B cell (primary cell): ENCODE results near the gene PSMD5. TPM values are rescaled to one million over a fixed set of nuclear protein-coding genes. Genes with fewer than 3 reads are reported as not detected.

ENCODE experiments used
- ATAC-seq: fragments of 200-7000 bp; cut with Tn5 transposase; one replicate; pipeline ENCODE4 v1.10.0; 2021; ENCODE audit warnings: low read depth, mild to moderate bottlenecking, moderate number of reproducible peaks, moderate library complexity
- CTCF ChIA-PET: fragments of 350-600 bp; sonication (Branson Sonifier 250); formaldehyde crosslinking; loops from one replicate; lab custom pipeline; 2021; ENCODE audit warnings: antibody characterized with exemption, inconsistent platforms; lab: Charles Lee
- POLR2A ChIA-PET: fragments of 350-600 bp; sonication (Branson Sonifier 250); formaldehyde crosslinking; loops from one replicate; lab custom pipeline; 2021; ENCODE audit warnings: antibody characterized with exemption; lab: Charles Lee
- DNase-seq: peaks from one replicate; pipeline ENCODE4 v3.0.0; 2013
- H2AFZ ChIP-seq: 2 replicates; pipeline ENCODE4 v1.6.1; 2012; ENCODE audit warnings: mild to moderate bottlenecking, low read depth, low read length; ENCODE audit not compliant: insufficient read depth, poor library complexity, severe bottlenecking
- H3K27ac ChIP-seq, 2 donors: 1 replicate in 1 of 2; 2 replicates in 1 of 2; pipeline ENCODE4 v1.5.1; 2012 to 2013; ENCODE audit warnings: low read length in 2 of 2, mild to moderate bottlenecking in 2 of 2, moderate library complexity in 1 of 2
- H3K27me3 ChIP-seq, 4 experiments: fragments of 200-600 bp in 1 of 4; sonication (generic) in 1 of 4; replicated peaks in 1 of 4; 1 replicate in 2 of 4; 2 replicates in 2 of 4; pipeline versions ENCODE4 v1.6.1 to v1.7.0; 2013 to 2016; ENCODE audit warnings: low read length in 3 of 4, mild to moderate bottlenecking in 2 of 4, mixed read lengths in 1 of 4, moderate library complexity in 1 of 4; ENCODE audit not compliant: insufficient read depth in 4 of 4, control insufficient read depth in 3 of 4; ENCODE audit errors: control extremely low read depth in 1 of 4
- H3K36me3 ChIP-seq, 2 experiments: replicated peaks in 1 of 2; 1 replicate in 1 of 2; 2 replicates in 1 of 2; pipeline versions ENCODE4 v1.6.1 to v1.7.1; 2013; ENCODE audit warnings: low read length in 1 of 2; ENCODE audit not compliant: insufficient read depth in 2 of 2, control insufficient read depth in 1 of 2; ENCODE audit errors: control extremely low read depth in 1 of 2, extremely low read depth in 1 of 2
- H3K4me1 ChIP-seq, 2 donors: fragments of 200-600 bp in 1 of 2; sonication (generic) in 1 of 2; 1 replicate in 1 of 2; 2 replicates in 1 of 2; pipeline versions ENCODE4 v1.5.1 to v1.6.1; 2013 to 2017; ENCODE audit warnings: low read length in 2 of 2; ENCODE audit not compliant: control insufficient read depth in 2 of 2, insufficient read depth in 2 of 2
- H3K4me2 ChIP-seq: replicated peaks from 2 replicates; pipeline ENCODE3; 2012; ENCODE audit warnings: mild to moderate bottlenecking, low read depth, low read length; ENCODE audit not compliant: poor library complexity, severe bottlenecking
- H3K4me3 ChIP-seq, 5 experiments: fragments of 200-600 bp in 1 of 5; sonication (generic) in 1 of 5; 1 replicate in 3 of 5; 2 replicates in 2 of 5; pipeline versions ENCODE4 v1.5.1 to v1.7.0; 2011 to 2016; ENCODE audit warnings: low read length in 4 of 5, mild to moderate bottlenecking in 4 of 5, low read depth in 2 of 5, control low read depth in 1 of 5, moderate library complexity in 1 of 5; ENCODE audit not compliant: insufficient read depth in 1 of 5; ENCODE audit errors: control extremely low read depth in 1 of 5, extremely low read depth in 1 of 5
- H3K79me2 ChIP-seq: fragments of 200-600 bp; sonication (generic); one replicate; pipeline ENCODE4 v1.6.0; 2016; ENCODE audit warnings: low read length; ENCODE audit not compliant: control insufficient read depth, insufficient read depth
- H3K9ac ChIP-seq: fragments of 200-600 bp; sonication (generic); 2 replicates; pipeline ENCODE4 v1.6.1; 2017; ENCODE audit warnings: mild to moderate bottlenecking, low read length, moderate library complexity
- H3K9me3 ChIP-seq, 3 donors: one replicate each; pipeline versions ENCODE4 v1.6.1 to v1.7.1; 2013; ENCODE audit warnings: low read length in 2 of 3; ENCODE audit not compliant: control insufficient read depth in 2 of 3, insufficient read depth in 1 of 3; ENCODE audit errors: control extremely low read depth in 1 of 3
- H4K20me1 ChIP-seq: 2 replicates; pipeline ENCODE4 v1.6.0; 2012; ENCODE audit warnings: mild to moderate bottlenecking, low read length; ENCODE audit not compliant: insufficient read depth, control insufficient read depth, poor library complexity, severe bottlenecking
- H3K27ac Mint-ChIP-seq: one replicate; pipeline ENCODE4 v1.8.0; 2021; ENCODE audit warnings: mixed read lengths
- H3K27me3 Mint-ChIP-seq: one replicate; pipeline ENCODE4 v1.8.0; 2021; ENCODE audit warnings: mixed read lengths
- H3K4me1 Mint-ChIP-seq: one replicate; pipeline ENCODE4 v1.8.0; 2021; ENCODE audit warnings: mixed read lengths
- H3K4me3 Mint-ChIP-seq: one replicate; pipeline ENCODE4 v1.8.0; 2021; ENCODE audit warnings: mixed read lengths
- H3K9me3 Mint-ChIP-seq: one replicate; pipeline ENCODE4 v1.8.0; 2022; ENCODE audit warnings: mixed read lengths; ENCODE audit not compliant: insufficient read depth
- EZH2 ChIP-seq: IDR thresholded peaks from 2 replicates; pipeline ENCODE4 v1.6.1; 2012; ENCODE audit warnings: borderline replicate concordance, low read depth, mild to moderate bottlenecking, moderate library complexity, low read length; ENCODE audit not compliant: insufficient read depth, poor library complexity, severe bottlenecking
- WGBS: methylation state at CpG from one replicate; pipeline ENCODE4 v1.1.5; 2013; ENCODE audit warnings: missing lambda C conversion rate; ENCODE audit not compliant: insufficient coverage; 5-methylcytosine and 5-hydroxymethylcytosine counted together
- intact Hi-C: fragments of 100-400 bp; cut with micrococcal nuclease; formaldehyde crosslinking; loops from one replicate; pipeline ENCODE4 v1.10.0; 2022
- polyA plus RNA-seq: library from polyadenylated mRNA; depleted of rRNA; stranded (reverse); fragments of >200 nt; gene quantifications from 2 replicates; pipeline ENCODE4 v1.2.3, GENCODE V29; 2012
- total RNA-seq, 2 donors: library from RNA; stranded (reverse); fragments of 120-200 nt in 1 of 2; gene quantifications; 1 replicate in 1 of 2; 2 replicates in 1 of 2; pipeline versions ENCODE4 v1.2.3 to v1.2.4, GENCODE V29; 2013 to 2022
- TF ChIP-seq, protein P1 (sequence below): fragments of 200-600 bp; IDR thresholded peaks from one replicate; pipeline ENCODE4 v1.8.0; 2022; ENCODE audit warnings: antibody characterized with exemption, mild to moderate bottlenecking

The PSMD5 gene
- total and polyA plus RNA-seq, 2 donors (not counting 1 experiment from before 2014, with no cell fraction given), result 7.4 to 25.3 TPM

DNA sequence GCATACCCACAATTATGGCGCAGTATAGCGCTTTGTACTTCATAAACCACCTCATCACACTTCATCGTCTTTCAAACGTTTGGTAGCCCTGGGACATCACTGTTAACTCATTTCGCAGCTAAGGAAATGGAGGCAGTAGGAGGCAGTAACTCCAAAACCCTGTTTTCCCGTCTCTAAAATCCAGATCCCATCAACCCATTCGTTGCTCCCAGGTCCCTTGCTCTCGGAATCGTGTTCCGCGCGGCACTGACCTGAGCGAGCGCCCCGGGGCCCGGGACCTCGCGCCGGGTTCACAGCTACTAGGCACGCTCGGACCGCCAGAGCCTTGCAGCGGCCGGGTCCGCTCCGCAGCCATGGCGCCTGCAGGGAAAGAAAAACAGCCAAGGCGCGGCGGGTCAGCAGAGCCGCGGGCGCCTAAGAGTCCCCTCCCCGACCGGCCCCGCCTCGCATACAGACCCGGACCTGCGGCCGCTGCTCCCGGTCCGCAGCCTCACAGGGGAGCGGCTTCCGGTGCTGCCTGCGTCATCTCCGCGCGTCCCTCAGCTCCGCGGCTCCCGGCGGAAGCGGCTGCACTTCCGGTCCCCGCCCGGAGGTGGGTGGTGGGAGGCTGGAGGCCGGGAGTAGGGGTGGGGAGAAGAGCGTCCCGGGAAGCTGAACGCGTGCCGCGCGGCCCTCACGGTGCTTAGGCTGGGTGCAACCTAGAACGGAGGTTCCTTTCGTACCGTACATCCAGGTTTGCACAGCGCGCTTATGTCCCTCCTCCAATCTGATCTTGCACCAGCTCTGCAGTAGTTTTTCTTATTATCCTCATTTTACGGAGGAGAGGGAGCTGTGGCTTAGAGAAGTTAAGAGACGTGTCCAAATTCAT, 49.6 kb downstream of the PSMD5 start, which contains the start of gene FBXW2:
FBXW2 (minus strand) TSS at position 519 of the 868 bp plus-strand sequence. CDS start 5,158 bp downstream, outside the sequence.
- POLR2A ChIA-PET, result interaction anchor here (0.7 to 1.8 kb wide), 5 partner anchors 37 to 409 kb away, joined by 3 to 5 read pairs (median 4); partner anchors contain the start of genes PSMD5 and RAB14
- DNase-seq, result peak; percentile 88

More for the DNA sequence above, 49.6 kb downstream of the PSMD5 start, which contains the start of gene FBXW2:
- H3K4me3 Mint-ChIP-seq, result peak within 1 kb of the TSS; percentile 92
- peaks cover 18 to 25% of the 10 kb centered on the region in 2 donors for H3K4me1 ChIP-seq
- peak within 1 kb of the TSS; percentile 92 for H3K27ac Mint-ChIP-seq
- H3K9me3 ChIP-seq, result no peaks in the 10 kb centered on the region
- no peaks in the 10 kb centered on the region for H3K27me3 Mint-ChIP-seq
- peak within 1 kb of the TSS; percentile 77 to 87 for H3K27ac ChIP-seq
- CTCF ChIA-PET, result interaction anchor here (0.7 to 2.1 kb wide), 10 partner anchors 13 to 511 kb away, joined by 3 to 11 read pairs (median 4); no protein-coding TSS in a partner anchor
- no peaks in the 10 kb centered on the region for H3K9me3 Mint-ChIP-seq
- H2AFZ ChIP-seq, result peak within 1 kb of the TSS; percentile 78
- H3K79me2 ChIP-seq, result peaks cover 56% of the 10 kb centered on the region
- WGBS, result under 1% methylated on average over 69 of the region's 72 CpGs
- H3K9ac ChIP-seq, result peak within 1 kb of the TSS; percentile 91
- no peaks in the 10 kb centered on the region for H3K27me3 ChIP-seq
- intact Hi-C loops, result loop anchor here (1.0 to 5.0 kb wide), 6 partner anchors 50 to 574 kb away; partner anchors contain the start of gene MEGF9
- H3K36me3 ChIP-seq, result peaks cover 1 to 24% of the 10 kb centered on the region in 2 experiments
- TF ChIP-seq EZH2, result no peak
- TF ChIP-seq, protein P1, sequence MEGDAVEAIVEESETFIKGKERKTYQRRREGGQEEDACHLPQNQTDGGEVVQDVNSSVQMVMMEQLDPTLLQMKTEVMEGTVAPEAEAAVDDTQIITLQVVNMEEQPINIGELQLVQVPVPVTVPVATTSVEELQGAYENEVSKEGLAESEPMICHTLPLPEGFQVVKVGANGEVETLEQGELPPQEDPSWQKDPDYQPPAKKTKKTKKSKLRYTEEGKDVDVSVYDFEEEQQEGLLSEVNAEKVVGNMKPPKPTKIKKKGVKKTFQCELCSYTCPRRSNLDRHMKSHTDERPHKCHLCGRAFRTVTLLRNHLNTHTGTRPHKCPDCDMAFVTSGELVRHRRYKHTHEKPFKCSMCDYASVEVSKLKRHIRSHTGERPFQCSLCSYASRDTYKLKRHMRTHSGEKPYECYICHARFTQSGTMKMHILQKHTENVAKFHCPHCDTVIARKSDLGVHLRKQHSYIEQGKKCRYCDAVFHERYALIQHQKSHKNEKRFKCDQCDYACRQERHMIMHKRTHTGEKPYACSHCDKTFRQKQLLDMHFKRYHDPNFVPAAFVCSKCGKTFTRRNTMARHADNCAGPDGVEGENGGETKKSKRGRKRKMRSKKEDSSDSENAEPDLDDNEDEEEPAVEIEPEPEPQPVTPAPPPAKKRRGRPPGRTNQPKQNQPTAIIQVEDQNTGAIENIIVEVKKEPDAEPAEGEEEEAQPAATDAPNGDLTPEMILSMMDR, result no peak
- peak within 1 kb of the TSS; percentile 73 to 96 (median 89) for H3K4me3 ChIP-seq
- ATAC-seq, result peak; percentile 94
- H4K20me1 ChIP-seq, result no peaks in the 10 kb centered on the region
- H3K4me1 Mint-ChIP-seq, result peaks cover 38% of the 10 kb centered on the region
- H3K4me2 ChIP-seq, result peak within 1 kb of the TSS; percentile 91
